ENCODE measurements around the gene SNRNP200. TPM values are rescaled to one million over a fixed set of nuclear protein-coding genes. Genes with fewer than 3 reads are reported as not detected.

SNRNP200 gene
- total RNA-seq, 1 donor from 2014 or later, result 114 TPM

- H3K9me3 Mint-ChIP-seq (ENCODE audit: unreplicated experiment), result no peaks in the 10 kb centered on the region
- no peak for DNase-seq (ENCODE audit: extremely low spot score, unreplicated experiment)
- peaks cover 12% of the 10 kb centered on the region for H3K4me1 Mint-ChIP-seq (ENCODE audit: unreplicated experiment)
- H3K27ac Mint-ChIP-seq (ENCODE audit: unreplicated experiment), result no peak overlapping the region
- H3K36me3 Mint-ChIP-seq (ENCODE audit: unreplicated experiment), result peaks cover 7% of the 10 kb centered on the region
- H3K27me3 Mint-ChIP-seq (ENCODE audit: unreplicated experiment), result no peaks in the 10 kb centered on the region
- TF ChIP-seq CTCF (IDR thresholded peaks at IDR 0.05), result no peak
- no peak overlapping the region for H3K4me3 Mint-ChIP-seq (ENCODE audit: unreplicated experiment)
Measured at GRCh38 chr2:96341641-96342040, 36.3 kb upstream of the SNRNP200 start.

- Mint-ChIP-seq H3K27me3 (ENCODE audit: unreplicated experiment) (no peaks in the 10 kb centered on the region), H3K36me3 (ENCODE audit: unreplicated experiment) (peaks cover 5% of the 10 kb centered on the region), H3K9me3 (ENCODE audit: unreplicated experiment) (no peaks in the 10 kb centered on the region), H3K4me1 (ENCODE audit: unreplicated experiment) (peaks cover 19% of the 10 kb centered on the region), H3K4me3 (ENCODE audit: unreplicated experiment) (no peak overlapping the region), H3K27ac (ENCODE audit: unreplicated experiment) (peak overlapping the region; percentile 42)
- TF ChIP-seq CTCF (IDR thresholded peaks at IDR 0.05), result no peak
- DNase-seq (ENCODE audit: extremely low spot score, unreplicated experiment), result no peak
Measured at GRCh38 chr2:96340493-96341414, 35.4 kb upstream of the SNRNP200 start.

GRCh38 chr2:96336873-96337272 lies 31.5 kb upstream of the SNRNP200 start:
- Mint-ChIP-seq H3K4me1 (ENCODE audit: unreplicated experiment) (peaks cover 34% of the 10 kb centered on the region), H3K27me3 (ENCODE audit: unreplicated experiment) (no peaks in the 10 kb centered on the region), H3K27ac (ENCODE audit: unreplicated experiment) (no peak overlapping the region), H3K4me3 (ENCODE audit: unreplicated experiment) (no peak overlapping the region), H3K36me3 (ENCODE audit: unreplicated experiment) (no peaks in the 10 kb centered on the region), H3K9me3 (ENCODE audit: unreplicated experiment) (no peaks in the 10 kb centered on the region)
- TF ChIP-seq CTCF (IDR thresholded peaks at IDR 0.05), result no peak
- no peak for DNase-seq (ENCODE audit: extremely low spot score, unreplicated experiment)

GRCh38 chr2:96336104-96336775 lies 30.9 kb upstream of the SNRNP200 start:
- DNase-seq (ENCODE audit: extremely low spot score, unreplicated experiment), result no peak
- Mint-ChIP-seq H3K4me3 (ENCODE audit: unreplicated experiment) (peak overlapping the region; percentile 83), H3K36me3 (ENCODE audit: unreplicated experiment) (no peaks in the 10 kb centered on the region), H3K9me3 (ENCODE audit: unreplicated experiment) (no peaks in the 10 kb centered on the region), H3K27me3 (ENCODE audit: unreplicated experiment) (no peaks in the 10 kb centered on the region), H3K4me1 (ENCODE audit: unreplicated experiment) (peaks cover 34% of the 10 kb centered on the region), H3K27ac (ENCODE audit: unreplicated experiment) (peak overlapping the region; percentile 80)
- TF ChIP-seq CTCF (IDR thresholded peaks at IDR 0.05), result no peak

- Mint-ChIP-seq H3K4me3 (ENCODE audit: unreplicated experiment) (peak overlapping the region; percentile 83), H3K4me1 (ENCODE audit: unreplicated experiment) (peaks cover 29% of the 10 kb centered on the region), H3K36me3 (ENCODE audit: unreplicated experiment) (peaks cover 2% of the 10 kb centered on the region), H3K27ac (ENCODE audit: unreplicated experiment) (peak overlapping the region; percentile 36), H3K9me3 (ENCODE audit: unreplicated experiment) (no peaks in the 10 kb centered on the region), H3K27me3 (ENCODE audit: unreplicated experiment) (no peaks in the 10 kb centered on the region)
- no peak for TF ChIP-seq CTCF (IDR thresholded peaks at IDR 0.05)
- DNase-seq (ENCODE audit: extremely low spot score, unreplicated experiment), result no peak
Measured at GRCh38 chr2:96333708-96334107, 28.4 kb upstream of the SNRNP200 start.
